ENCODE results near the gene TMTC1. TPM values are rescaled to one million over a fixed set of nuclear protein-coding genes. Genes with fewer than 3 reads are reported as not detected.

TMTC1 gene
- total and polyA plus RNA-seq, 9 of the 15 experiments (the other 6 are each of a cell fraction or from before 2014, with no cell fraction given): under 0.01 to 0.18 (median 0.06) TPM; not detected in 2

DNA sequence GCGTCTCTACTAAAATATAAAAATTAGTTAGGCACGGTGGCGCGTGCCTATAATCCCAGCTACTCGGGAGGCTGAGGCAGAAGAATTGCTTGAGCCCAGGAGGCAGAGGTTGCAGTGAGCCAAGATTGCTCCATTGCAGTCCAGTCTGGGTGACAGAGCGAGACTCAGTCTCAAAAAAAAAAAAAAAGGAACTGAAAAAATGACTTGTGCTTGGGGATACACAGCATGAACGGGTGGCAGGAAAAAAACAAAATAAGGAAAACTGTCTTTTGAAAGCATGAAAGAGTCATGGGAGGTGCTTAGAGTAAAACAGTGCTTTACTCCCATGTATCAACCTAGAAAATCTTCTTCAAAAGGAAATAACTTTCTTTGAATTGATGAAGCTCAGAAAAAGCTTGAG is 80.8 kb downstream of the TMTC1 start (continued):
- TF ChIP-seq, protein P1, sequence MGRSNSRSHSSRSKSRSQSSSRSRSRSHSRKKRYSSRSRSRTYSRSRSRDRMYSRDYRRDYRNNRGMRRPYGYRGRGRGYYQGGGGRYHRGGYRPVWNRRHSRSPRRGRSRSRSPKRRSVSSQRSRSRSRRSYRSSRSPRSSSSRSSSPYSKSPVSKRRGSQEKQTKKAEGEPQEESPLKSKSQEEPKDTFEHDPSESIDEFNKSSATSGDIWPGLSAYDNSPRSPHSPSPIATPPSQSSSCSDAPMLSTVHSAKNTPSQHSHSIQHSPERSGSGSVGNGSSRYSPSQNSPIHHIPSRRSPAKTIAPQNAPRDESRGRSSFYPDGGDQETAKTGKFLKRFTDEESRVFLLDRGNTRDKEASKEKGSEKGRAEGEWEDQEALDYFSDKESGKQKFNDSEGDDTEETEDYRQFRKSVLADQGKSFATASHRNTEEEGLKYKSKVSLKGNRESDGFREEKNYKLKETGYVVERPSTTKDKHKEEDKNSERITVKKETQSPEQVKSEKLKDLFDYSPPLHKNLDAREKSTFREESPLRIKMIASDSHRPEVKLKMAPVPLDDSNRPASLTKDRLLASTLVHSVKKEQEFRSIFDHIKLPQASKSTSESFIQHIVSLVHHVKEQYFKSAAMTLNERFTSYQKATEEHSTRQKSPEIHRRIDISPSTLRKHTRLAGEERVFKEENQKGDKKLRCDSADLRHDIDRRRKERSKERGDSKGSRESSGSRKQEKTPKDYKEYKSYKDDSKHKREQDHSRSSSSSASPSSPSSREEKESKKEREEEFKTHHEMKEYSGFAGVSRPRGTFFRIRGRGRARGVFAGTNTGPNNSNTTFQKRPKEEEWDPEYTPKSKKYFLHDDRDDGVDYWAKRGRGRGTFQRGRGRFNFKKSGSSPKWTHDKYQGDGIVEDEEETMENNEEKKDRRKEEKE (IDR thresholded peaks at IDR 0.05; ENCODE audit: borderline replicate concordance in 1 of 2, control insufficient read depth in 1 of 2, low read depth in 2 of 2, low read length in 1 of 2): no peak
- TF ChIP-seq FOXM1 (IDR thresholded peaks at IDR 0.05; ENCODE audit: low read depth) (no peak), FOXM1 (CRISPR knock-in tag; IDR thresholded peaks at IDR 0.05; ENCODE audit: low read depth) (no peak), SMARCB1 (IDR thresholded peaks at IDR 0.05; ENCODE audit: insufficient read length, low read depth) (no peak)

DNA sequence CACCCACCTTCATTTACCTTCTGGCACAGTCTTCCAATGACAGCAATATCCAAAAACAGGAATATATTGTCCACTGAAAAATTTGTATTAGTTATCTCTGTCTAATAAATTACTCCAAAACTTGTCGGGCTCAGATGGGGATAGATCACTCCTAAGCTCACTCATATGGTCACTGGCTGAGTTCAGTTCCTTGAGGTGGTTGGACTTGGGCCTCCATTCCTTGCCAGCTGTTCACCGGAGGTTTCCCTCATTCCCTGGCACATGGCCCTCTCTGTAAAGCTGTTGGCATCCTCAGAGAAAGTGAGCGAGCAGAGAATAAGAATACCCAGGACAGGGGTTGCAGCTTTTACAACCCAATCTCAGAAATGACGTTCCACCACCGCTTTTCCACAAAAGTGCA is 81.5 kb downstream of the TMTC1 start:
- POLR2A ChIA-PET: no interaction called here
- Histone ChIP-seq H2AFZ (ENCODE audit: low read depth, low read length) (no peak overlapping the region), H3K9me3 (replicated peaks; ENCODE audit: control insufficient read depth, insufficient read depth, low read depth, low read length) (no peaks in the 10 kb centered on the region), H3K4me3 (no peak overlapping the region), H3K4me1 (replicated peaks in 1 of 2; ENCODE audit: control insufficient read depth in 2 of 2, insufficient read depth in 2 of 2, low read length in 2 of 2) (no peaks in the 10 kb centered on the region), H4K20me1 (replicated peaks; ENCODE audit: control insufficient read depth, insufficient read depth, low read length) (no peaks in the 10 kb centered on the region), H3K9ac (ENCODE audit: insufficient read depth in 1 of 2, low read depth in 2 of 2, low read length in 2 of 2) (no peak overlapping the region), H3K36me3 (ENCODE audit: control insufficient read depth, insufficient read depth, low read length) (no peaks in the 10 kb centered on the region), H3K79me2 (ENCODE audit: control insufficient read depth, insufficient read depth, low read length) (no peaks in the 10 kb centered on the region), H3K4me2 (ENCODE audit: insufficient read depth, low read length) (no peak overlapping the region), H3K9me1 (ENCODE audit: control insufficient read depth, insufficient read depth, low read length) (no peaks in the 10 kb centered on the region), H3K27ac (ENCODE audit: extremely low read depth, low read depth, low read length) (no peak overlapping the region), H3K27me3 (ENCODE audit: control insufficient read depth in 2 of 2, insufficient read depth in 2 of 2, low read length in 2 of 2) (no peaks in the 10 kb centered on the region)
- WGBS (ENCODE audit: insufficient coverage, low coverage, missing lambda C conversion rate): 0% methylated on average over 5 of the region's 5 CpGs
- in situ Hi-C loops (cut with MboI): no loop called here
- intact Hi-C loops (cut with micrococcal nuclease): no loop called here
- DNase-seq (ENCODE audit: extremely low read depth in 1 of 4, low spot score in 3 of 4) (no peak), ATAC-seq (no peak), FAIRE-seq (no peak)
- no peak for TF ChIP-seq ZNF239 (CRISPR knock-in tag; IDR thresholded peaks at IDR 0.05)
- TF ChIP-seq ZNF3 (CRISPR knock-in tag; IDR thresholded peaks at IDR 0.05): no peak
- no peak for TF ChIP-seq ZNF431 (CRISPR knock-in tag; IDR thresholded peaks at IDR 0.05)
- TF ChIP-seq BRCA1 (IDR thresholded peaks at IDR 0.05): no peak
- no peak for TF ChIP-seq BRCA1 (CRISPR knock-in tag; IDR thresholded peaks at IDR 0.05)
- no peak for TF ChIP-seq BACH1 (tag; IDR thresholded peaks at IDR 0.05)
- no peak for TF ChIP-seq KHSRP (IDR thresholded peaks at IDR 0.05)
- TF ChIP-seq ZNF507 (tag; conservative IDR thresholded peaks at IDR 0.05): no peak
- BruUV-seq (replicated peaks): no TSS peak
- CTCF ChIA-PET (ENCODE audit: low intra/inter-chr PET ratio): no interaction called here

Data from K562 (cell line).